Neural cell (in vitro differentiated cells): ENCODE measurements around the gene LILRB2. TPM values are rescaled to one million over a fixed set of nuclear protein-coding genes. Genes with fewer than 3 reads are reported as not detected.

Experiments
- H2AFZ ChIP-seq: fragments of 200-600, 300-800 bp; sonication (generic), shearing (Covaris generic); 2 replicates; pipeline ENCODE4 v1.6.0; 2014; ENCODE audit warnings: low read depth, mild to moderate bottlenecking, antibody characterized with exemption, low read length, moderate library complexity
- H3F3A ChIP-seq: fragments of 200-600 bp; shearing (Covaris generic); 2 replicates; pipeline ENCODE4 v1.6.1; 2016; ENCODE audit warnings: mild to moderate bottlenecking, moderate library complexity, mixed read lengths, antibody characterized with exemption, low read length; ENCODE audit not compliant: insufficient read depth, poor library complexity, severe bottlenecking
- H3K27ac ChIP-seq: fragments of 200-600, 300-800 bp; sonication (generic), shearing (Covaris generic); 2 replicates; pipeline ENCODE4 v1.5.1; 2014; ENCODE audit warnings: mild to moderate bottlenecking, low read length, moderate library complexity
- H3K27me3 ChIP-seq: fragments of 300-800, 200-600 bp; sonication (generic), shearing (Covaris generic); 2 replicates; pipeline ENCODE4 v1.6.0; 2014; ENCODE audit warnings: mild to moderate bottlenecking, low read depth, low read length, moderate library complexity; ENCODE audit not compliant: insufficient read depth
- H3K36me3 ChIP-seq: fragments of 300-800, 200-600 bp; sonication (generic), shearing (Covaris generic); 2 replicates; pipeline ENCODE4 v1.5.1; 2014; ENCODE audit warnings: mild to moderate bottlenecking, antibody characterized with exemption, low read length, moderate library complexity; ENCODE audit not compliant: insufficient read depth
- H3K4me2 ChIP-seq: fragments of 300-800, 200-600 bp; sonication (generic), shearing (Covaris generic); 2 replicates; pipeline ENCODE4 v1.6.0; 2014; ENCODE audit warnings: mild to moderate bottlenecking, low read length
- H3K4me3 ChIP-seq: fragments of 300-800, 200-600 bp; sonication (generic), shearing (Covaris generic); 2 replicates; pipeline ENCODE4 v1.5.1; 2014; ENCODE audit warnings: mild to moderate bottlenecking, low read length, moderate library complexity
- H3K79me2 ChIP-seq: fragments of 200-600 bp; shearing (Covaris generic); replicated peaks from 2 replicates; pipeline ENCODE4 v1.6.0; 2014; ENCODE audit warnings: mild to moderate bottlenecking, low read length, moderate library complexity; ENCODE audit not compliant: insufficient read depth
- H3K9ac ChIP-seq: fragments of 300-800, 200-600 bp; sonication (generic), shearing (Covaris generic); 2 replicates; pipeline ENCODE4 v1.6.1; 2016; ENCODE audit warnings: mild to moderate bottlenecking, low read length, mixed read lengths
- H3K9me2 ChIP-seq: fragments of 200-600 bp; shearing (Covaris generic); 2 replicates; pipeline ENCODE4 v1.6.1; 2016; ENCODE audit warnings: mild to moderate bottlenecking, low read length, mixed read lengths; ENCODE audit not compliant: insufficient read depth
- H3K9me3 ChIP-seq: fragments of 200-600, 300-800 bp; sonication (generic), shearing (Covaris generic); 2 replicates; pipeline ENCODE4 v1.6.1; 2016; ENCODE audit warnings: mild to moderate bottlenecking, mixed run types, low read length, moderate library complexity, mixed read lengths
- H4K20me1 ChIP-seq: fragments of 200-600 bp; shearing (Covaris generic); 2 replicates; pipeline ENCODE4 v1.6.1; 2016; ENCODE audit warnings: mild to moderate bottlenecking, mixed run types; ENCODE audit not compliant: insufficient read depth
- CTCF ChIP-seq: fragments of 450-650 bp; IDR thresholded peaks from 2 replicates; pipeline ENCODE4 v1.5.1; 2014; ENCODE audit warnings: antibody characterized with exemption, mild to moderate bottlenecking, moderate library complexity; ENCODE audit not compliant: poor library complexity, severe bottlenecking
- EP300 ChIP-seq: fragments of 450-650 bp; conservative IDR thresholded peaks from 2 replicates; pipeline ENCODE4 v1.6.1; 2014; ENCODE audit warnings: antibody characterized with exemption, mild to moderate bottlenecking, moderate library complexity; ENCODE audit not compliant: poor library complexity, severe bottlenecking
- EZH2 ChIP-seq: fragments of 200-600, 300-800 bp; shearing (Covaris generic), sonication (generic); IDR thresholded peaks from 2 replicates; pipeline ENCODE4 v1.6.1; 2014; ENCODE audit warnings: antibody characterized with exemption, low read length, borderline replicate concordance, mild to moderate bottlenecking; ENCODE audit not compliant: insufficient read depth, poor library complexity, severe bottlenecking
- MXI1 ChIP-seq: fragments of 450-650 bp; conservative IDR thresholded peaks from 2 replicates; pipeline ENCODE4 v1.6.1; 2014; ENCODE audit warnings: antibody characterized with exemption, mild to moderate bottlenecking; ENCODE audit not compliant: poor library complexity, severe bottlenecking
- POLR2AphosphoS5 ChIP-seq: IDR thresholded peaks from 2 replicates; pipeline ENCODE4 v1.6.1; 2012
- RAD21 ChIP-seq: fragments of 450-650 bp; conservative IDR thresholded peaks from 2 replicates; pipeline ENCODE4 v1.6.1; 2014; ENCODE audit warnings: antibody characterized with exemption, mild to moderate bottlenecking, moderate library complexity
- REST ChIP-seq: IDR thresholded peaks from 2 replicates; pipeline ENCODE4 v1.6.1; 2012; ENCODE audit warnings: borderline replicate concordance
- SMC3 ChIP-seq: fragments of 450-650 bp; conservative IDR thresholded peaks from 2 replicates; pipeline ENCODE4 v1.6.1; 2014; ENCODE audit warnings: antibody characterized with exemption, mild to moderate bottlenecking, moderate library complexity; ENCODE audit not compliant: poor library complexity
- TAF1 ChIP-seq: IDR thresholded peaks from 2 replicates; pipeline ENCODE4 v1.6.1; 2012; ENCODE audit warnings: low read depth
- polyA plus RNA-seq: library from polyadenylated mRNA; depleted of rRNA; stranded (reverse); fragments of >200 nt; gene quantifications from 2 replicates; pipeline ENCODE4 v1.2.3, GENCODE V29; 2014

Gene LILRB2
- polyA plus RNA-seq, 1 donor from 2014 or later: not detected

GRCh38 chr19:54252845-54253244 lies 28.1 kb downstream of the LILRB2 start:
- Histone ChIP-seq H3F3A (no peaks in the 10 kb centered on the region), H4K20me1 (no peaks in the 10 kb centered on the region), H3K9ac (no peak overlapping the region), H3K4me3 (no peak overlapping the region), H3K9me2 (no peaks in the 10 kb centered on the region), H3K27me3 (no peaks in the 10 kb centered on the region), H3K9me3 (no peaks in the 10 kb centered on the region), H3K4me2 (no peak overlapping the region), H2AFZ (no peak overlapping the region), H3K79me2 (no peaks in the 10 kb centered on the region), H3K27ac (no peak overlapping the region), H3K36me3 (no peaks in the 10 kb centered on the region)
- TF ChIP-seq REST: no peak
- no peak for TF ChIP-seq SMC3
- no peak for TF ChIP-seq TAF1
- TF ChIP-seq MXI1: no peak
- no peak for TF ChIP-seq CTCF
- TF ChIP-seq EP300: no peak
- TF ChIP-seq POLR2AphosphoS5: no peak
- no peak for TF ChIP-seq RAD21
- no peak for TF ChIP-seq EZH2

- Histone ChIP-seq H3K36me3 (no peaks in the 10 kb centered on the region), H3F3A (no peaks in the 10 kb centered on the region)
Observed at GRCh38 chr19:54252243-54252642, 28.7 kb downstream of the LILRB2 start.

More at GRCh38 chr19:54252243-54252642, 28.7 kb downstream of the LILRB2 start:
- Histone ChIP-seq H3K9ac (no peak overlapping the region), H3K79me2 (no peaks in the 10 kb centered on the region), H3K27ac (no peak overlapping the region), H3K27me3 (no peaks in the 10 kb centered on the region), H3K9me3 (no peaks in the 10 kb centered on the region), H3K9me2 (no peaks in the 10 kb centered on the region), H2AFZ (no peak overlapping the region), H3K4me3 (no peak overlapping the region), H4K20me1 (no peaks in the 10 kb centered on the region), H3K4me2 (no peak overlapping the region)
- TF ChIP-seq MXI1: no peak
- TF ChIP-seq RAD21: no peak
- no peak for TF ChIP-seq EP300
- TF ChIP-seq EZH2: no peak
- TF ChIP-seq POLR2AphosphoS5: no peak
- TF ChIP-seq SMC3: no peak
- no peak for TF ChIP-seq CTCF
- TF ChIP-seq TAF1: no peak
- TF ChIP-seq REST: no peak
